Cortex of kidney (tissue), 1 donor: ENCODE results near the gene AXIN1.
"Not testable (repeated sequence)": the region's sequence is repeated elsewhere in the genome, so short reads cannot be mapped to it uniquely, and the experiment has no call there.

Experiments
- DNase-seq: peaks from one replicate; lab custom pipeline; 2025; lab: John Stamatoyannopoulos, UW

The AXIN1 gene

GRCh38 chr16:280991-281659 is 71.4 kb downstream of the AXIN1 start:
- no peak for DNase-seq

- no peak for DNase-seq
Measured at GRCh38 chr16:280552-280951, 72.0 kb downstream of the AXIN1 start, which contains the start of gene ARHGDIG. Gene ARHGDIG (plus strand): TSS chr16:280591. CDS start chr16:280681, 90 bp downstream.

- no peak for DNase-seq
Measured at GRCh38 chr16:280005-280460, 72.5 kb downstream of the AXIN1 start.

- DNase-seq = no peak
Measured at GRCh38 chr16:279531-279930, 73.0 kb downstream of the AXIN1 start.

GRCh38 chr16:278863-279366 is 73.6 kb downstream of the AXIN1 start:
- no peak for DNase-seq

GRCh38 chr16:276426-277077 is 76.0 kb downstream of the AXIN1 start:
- DNase-seq = no peak

- no peak for DNase-seq
Measured at GRCh38 chr16:275786-276232, 76.7 kb downstream of the AXIN1 start, which contains the start of gene RGS11. Gene RGS11 (minus strand): TSS chr16:275944. CDS start chr16:275911, 33 bp downstream.

GRCh38 chr16:275041-275641 is 77.4 kb downstream of the AXIN1 start:
- no peak for DNase-seq

- DNase-seq = no peak
Measured at GRCh38 chr16:273547-274421, 78.7 kb downstream of the AXIN1 start.

GRCh38 chr16:272633-273546 is 79.6 kb downstream of the AXIN1 start:
- no peak for DNase-seq

- no peak for DNase-seq
Measured at GRCh38 chr16:270381-271255, 81.9 kb downstream of the AXIN1 start.

- no peak for DNase-seq
Measured at GRCh38 chr16:269061-269796, 83.3 kb downstream of the AXIN1 start.

GRCh38 chr16:268141-269053 is 84.1 kb downstream of the AXIN1 start:
- no peak for DNase-seq

- not testable (repeated sequence) for DNase-seq
Measured at GRCh38 chr16:267562-267961, 85.0 kb downstream of the AXIN1 start.

GRCh38 chr16:266258-267164 is 86.0 kb downstream of the AXIN1 start:
- no peak for DNase-seq

- DNase-seq = no peak
Measured at GRCh38 chr16:265711-266110, 86.8 kb downstream of the AXIN1 start.
